Astrocyte (in vitro differentiated cells and primary cell): Measurements from ENCODE around the gene CPB2.

ENCODE experiments used
- EZH2 ChIP-seq: IDR thresholded peaks from 2 replicates; pipeline ENCODE4 v1.6.1; 2012; ENCODE audit warnings: mild to moderate bottlenecking, low read length, inconsistent platforms; ENCODE audit not compliant: insufficient read depth
- TF ChIP-seq, protein P1 (sequence below): IDR thresholded peaks from 2 replicates; pipeline ENCODE4 v1.5.1; 2011; ENCODE audit warnings: low read depth, mild to moderate bottlenecking, inconsistent platforms, low read length, moderate library complexity; ENCODE audit not compliant: insufficient read depth

DNA sequence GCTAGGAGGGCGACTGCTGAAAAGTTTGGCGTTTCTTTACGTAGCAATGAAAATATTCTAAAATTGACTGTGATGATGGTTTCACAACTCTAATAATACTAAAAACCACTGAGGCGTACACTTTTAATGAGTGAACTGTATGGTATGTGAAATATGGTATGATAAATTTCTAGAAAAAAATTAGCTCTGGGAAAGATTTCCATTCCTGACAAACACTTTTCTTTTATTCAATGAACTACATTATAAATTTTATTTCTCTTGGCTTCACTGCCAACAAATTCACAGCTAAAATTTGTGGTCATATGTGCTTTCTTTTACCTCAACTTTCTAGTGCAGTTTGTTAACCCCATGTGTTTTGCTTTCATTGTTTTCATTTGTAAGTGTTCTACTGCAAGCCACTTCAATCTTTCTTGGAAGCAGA, 63.4 kb downstream of the CPB2 start:
- TF ChIP-seq, protein P1, sequence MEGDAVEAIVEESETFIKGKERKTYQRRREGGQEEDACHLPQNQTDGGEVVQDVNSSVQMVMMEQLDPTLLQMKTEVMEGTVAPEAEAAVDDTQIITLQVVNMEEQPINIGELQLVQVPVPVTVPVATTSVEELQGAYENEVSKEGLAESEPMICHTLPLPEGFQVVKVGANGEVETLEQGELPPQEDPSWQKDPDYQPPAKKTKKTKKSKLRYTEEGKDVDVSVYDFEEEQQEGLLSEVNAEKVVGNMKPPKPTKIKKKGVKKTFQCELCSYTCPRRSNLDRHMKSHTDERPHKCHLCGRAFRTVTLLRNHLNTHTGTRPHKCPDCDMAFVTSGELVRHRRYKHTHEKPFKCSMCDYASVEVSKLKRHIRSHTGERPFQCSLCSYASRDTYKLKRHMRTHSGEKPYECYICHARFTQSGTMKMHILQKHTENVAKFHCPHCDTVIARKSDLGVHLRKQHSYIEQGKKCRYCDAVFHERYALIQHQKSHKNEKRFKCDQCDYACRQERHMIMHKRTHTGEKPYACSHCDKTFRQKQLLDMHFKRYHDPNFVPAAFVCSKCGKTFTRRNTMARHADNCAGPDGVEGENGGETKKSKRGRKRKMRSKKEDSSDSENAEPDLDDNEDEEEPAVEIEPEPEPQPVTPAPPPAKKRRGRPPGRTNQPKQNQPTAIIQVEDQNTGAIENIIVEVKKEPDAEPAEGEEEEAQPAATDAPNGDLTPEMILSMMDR, result no peak
- no peak for TF ChIP-seq EZH2
